Measurements from ENCODE around the gene LDAH. TPM values are rescaled to one million over a fixed set of nuclear protein-coding genes. Genes with fewer than 3 reads are reported as not detected.

LDAH gene
- total RNA-seq, 1 experiment from 2014 or later, result 27.4 TPM

DNA sequence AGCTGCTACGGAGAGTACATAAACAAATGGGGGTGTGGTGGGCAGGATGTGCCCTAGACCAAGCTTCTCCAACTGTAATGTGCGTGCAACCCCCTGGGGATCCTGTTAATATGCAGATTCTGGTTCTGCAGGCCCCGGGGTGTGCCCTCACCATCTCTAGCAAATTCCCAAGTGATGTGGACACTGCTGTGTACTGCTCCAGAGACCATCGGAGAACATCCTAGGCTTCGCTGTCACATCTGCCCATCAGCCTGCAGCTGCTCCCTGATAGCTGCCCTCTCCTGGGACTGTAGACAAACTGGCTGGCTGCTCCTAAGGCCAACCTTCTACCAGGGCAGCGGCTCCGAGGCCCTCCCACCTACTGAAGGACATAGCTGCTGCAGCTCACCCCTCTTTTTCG, 175.2 kb downstream of the LDAH start:
- Histone ChIP-seq H3K36me3 (ENCODE audit: insufficient read depth, low read length, poor library complexity, severe bottlenecking) (no peaks in the 10 kb centered on the region), H3K4me3 (ENCODE audit: low read depth, low read length, poor library complexity, severe bottlenecking) (no peak overlapping the region), H3K9me3 (ENCODE audit: low read depth, low read length, poor library complexity, severe bottlenecking) (no peaks in the 10 kb centered on the region), H3K27me3 (replicated peaks; ENCODE audit: insufficient read depth, low read depth, low read length, poor library complexity) (no peaks in the 10 kb centered on the region), H3K4me1 (ENCODE audit: insufficient read depth, low read length, poor library complexity, severe bottlenecking) (no peaks in the 10 kb centered on the region), H3K27ac (ENCODE audit: low read depth, low read length, poor library complexity, severe bottlenecking) (no peak overlapping the region)
- BruUV-seq (replicated peaks), result no TSS peak
- no peak for DNase-seq (ENCODE audit: low spot score)
- ChIA-PET POLR2A (ENCODE audit: low non-redundant PET) (no interaction called here), CTCF (interaction anchor here (1.7 kb wide), 1 partner anchor 14 kb away, joined by 4 read pairs; no protein-coding TSS in a partner anchor)
- intact Hi-C loops (cut with micrococcal nuclease; ENCODE audit: unreplicated experiment), result loop anchor here (10.0 kb wide), 1 partner anchor 423 kb away; the partner anchor contains the start of gene SDC1
- TF ChIP-seq, protein P1, sequence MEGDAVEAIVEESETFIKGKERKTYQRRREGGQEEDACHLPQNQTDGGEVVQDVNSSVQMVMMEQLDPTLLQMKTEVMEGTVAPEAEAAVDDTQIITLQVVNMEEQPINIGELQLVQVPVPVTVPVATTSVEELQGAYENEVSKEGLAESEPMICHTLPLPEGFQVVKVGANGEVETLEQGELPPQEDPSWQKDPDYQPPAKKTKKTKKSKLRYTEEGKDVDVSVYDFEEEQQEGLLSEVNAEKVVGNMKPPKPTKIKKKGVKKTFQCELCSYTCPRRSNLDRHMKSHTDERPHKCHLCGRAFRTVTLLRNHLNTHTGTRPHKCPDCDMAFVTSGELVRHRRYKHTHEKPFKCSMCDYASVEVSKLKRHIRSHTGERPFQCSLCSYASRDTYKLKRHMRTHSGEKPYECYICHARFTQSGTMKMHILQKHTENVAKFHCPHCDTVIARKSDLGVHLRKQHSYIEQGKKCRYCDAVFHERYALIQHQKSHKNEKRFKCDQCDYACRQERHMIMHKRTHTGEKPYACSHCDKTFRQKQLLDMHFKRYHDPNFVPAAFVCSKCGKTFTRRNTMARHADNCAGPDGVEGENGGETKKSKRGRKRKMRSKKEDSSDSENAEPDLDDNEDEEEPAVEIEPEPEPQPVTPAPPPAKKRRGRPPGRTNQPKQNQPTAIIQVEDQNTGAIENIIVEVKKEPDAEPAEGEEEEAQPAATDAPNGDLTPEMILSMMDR (conservative IDR thresholded peaks at IDR 0.05; ENCODE audit: low read depth, low read length), result no peak
- TF ChIP-seq EZH2 (IDR thresholded peaks at IDR 0.05; ENCODE audit: borderline replicate concordance, low read depth, low read length, poor library complexity, severe bottlenecking), result no peak

DNA sequence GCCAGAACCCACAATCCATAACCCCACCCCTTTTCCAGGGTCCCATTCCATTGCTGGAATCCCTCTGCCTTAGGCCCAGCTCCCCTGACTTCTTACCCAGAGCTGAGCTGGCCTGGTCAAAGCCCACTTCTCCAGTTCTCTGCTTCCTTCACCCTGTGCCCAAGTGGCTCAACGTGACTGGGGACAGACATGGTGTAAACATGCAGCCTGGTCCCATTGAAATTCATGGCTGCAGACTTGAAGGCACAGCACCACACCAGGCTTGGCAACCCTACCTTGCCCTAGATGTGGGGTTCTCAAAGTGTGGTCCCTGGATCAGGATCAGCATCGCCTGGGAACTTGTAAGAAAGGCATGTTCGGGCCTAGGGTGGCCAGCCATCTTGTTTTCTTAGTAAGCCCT, 175.7 kb downstream of the LDAH start:
- POLR2A ChIA-PET (ENCODE audit: low non-redundant PET), result no interaction called here
- intact Hi-C loops (cut with micrococcal nuclease; ENCODE audit: unreplicated experiment), result loop anchor here (10.0 kb wide), 1 partner anchor 422 kb away; the partner anchor contains the start of gene SDC1
- Histone ChIP-seq H3K27ac (ENCODE audit: low read depth, low read length, poor library complexity, severe bottlenecking) (no peak overlapping the region), H3K4me1 (ENCODE audit: insufficient read depth, low read length, poor library complexity, severe bottlenecking) (no peaks in the 10 kb centered on the region), H3K36me3 (ENCODE audit: insufficient read depth, low read length, poor library complexity, severe bottlenecking) (no peaks in the 10 kb centered on the region), H3K27me3 (replicated peaks; ENCODE audit: insufficient read depth, low read depth, low read length, poor library complexity) (no peaks in the 10 kb centered on the region), H3K9me3 (ENCODE audit: low read depth, low read length, poor library complexity, severe bottlenecking) (no peaks in the 10 kb centered on the region), H3K4me3 (ENCODE audit: low read depth, low read length, poor library complexity, severe bottlenecking) (no peak overlapping the region)
- BruUV-seq (replicated peaks), result no TSS peak
- CTCF ChIA-PET, result interaction anchor here (1.7 kb wide), 1 partner anchor 14 kb away, joined by 4 read pairs; no protein-coding TSS in a partner anchor
- DNase-seq (ENCODE audit: low spot score), result no peak
- TF ChIP-seq, protein P1 (conservative IDR thresholded peaks at IDR 0.05; ENCODE audit: low read depth, low read length), result no peak
- no peak for TF ChIP-seq EZH2 (IDR thresholded peaks at IDR 0.05; ENCODE audit: borderline replicate concordance, low read depth, low read length, poor library complexity, severe bottlenecking)

DNA sequence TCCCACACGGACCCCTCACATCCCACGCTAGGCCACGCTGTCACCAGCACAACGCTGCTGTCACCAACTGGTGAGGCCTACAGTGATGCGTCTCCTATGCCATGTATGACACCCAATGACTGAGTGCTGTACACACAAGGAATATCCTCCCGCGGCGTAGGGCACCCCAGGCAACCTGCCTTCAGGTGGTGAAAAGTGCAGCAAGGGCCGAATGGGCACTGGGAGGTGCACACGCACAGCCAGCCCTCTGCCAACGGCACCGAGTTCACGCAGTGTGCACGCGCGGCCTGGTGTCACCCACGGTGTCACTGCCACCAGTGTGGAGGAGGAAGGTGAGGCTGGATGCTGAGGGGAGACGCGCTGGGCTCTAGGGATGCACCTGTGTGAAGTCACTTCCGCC, 176.5 kb downstream of the LDAH start:
- POLR2A ChIA-PET (ENCODE audit: low non-redundant PET), result no interaction called here
- CTCF ChIA-PET, result no interaction called here
- DNase-seq (ENCODE audit: low spot score), result no peak
- no peaks in the 10 kb centered on the region for H3K36me3 ChIP-seq (ENCODE audit: insufficient read depth, low read length, poor library complexity, severe bottlenecking)
- no TSS peak for BruUV-seq (replicated peaks)
- H3K4me1 ChIP-seq (ENCODE audit: insufficient read depth, low read length, poor library complexity, severe bottlenecking), result no peaks in the 10 kb centered on the region
- H3K27me3 ChIP-seq (replicated peaks; ENCODE audit: insufficient read depth, low read depth, low read length, poor library complexity), result no peaks in the 10 kb centered on the region
- no peaks in the 10 kb centered on the region for H3K9me3 ChIP-seq (ENCODE audit: low read depth, low read length, poor library complexity, severe bottlenecking)
- H3K4me3 ChIP-seq (ENCODE audit: low read depth, low read length, poor library complexity, severe bottlenecking), result no peak overlapping the region
- intact Hi-C loops (cut with micrococcal nuclease; ENCODE audit: unreplicated experiment), result loop anchor here (10.0 kb wide), 1 partner anchor 422 kb away; the partner anchor contains the start of gene SDC1
- TF ChIP-seq EZH2 (IDR thresholded peaks at IDR 0.05; ENCODE audit: borderline replicate concordance, low read depth, low read length, poor library complexity, severe bottlenecking), result no peak
- TF ChIP-seq, protein P1 (conservative IDR thresholded peaks at IDR 0.05; ENCODE audit: low read depth, low read length), result no peak
- no peak overlapping the region for H3K27ac ChIP-seq (ENCODE audit: low read depth, low read length, poor library complexity, severe bottlenecking)
